Activated naive CD8-positive, alpha-beta T cell treated with anti-CD3 and anti-CD28 coated beads, Interleukin-2, amount 10 ng/mL, durations not matched to agents 7 days and 5 days (primary cell): ENCODE measurements around the gene CFAP46. TPM values are rescaled to one million over a fixed set of nuclear protein-coding genes. Genes with fewer than 3 reads are reported as not detected.
A peak's percentile ranks its signal among the peaks of the same experiment; 100 is the strongest.

Experiments
- ATAC-seq: fragments of 150-1000 bp; cut with Tn5 transposase; one replicate; pipeline ENCODE4 v1.10.0; 2021; ENCODE audit warnings: low read depth, moderate library complexity
- POLR2A ChIA-PET: fragments of 350-600 bp; sonication (Branson Sonifier 250); formaldehyde crosslinking; loops from one replicate; lab custom pipeline; 2021; ENCODE audit warnings: antibody characterized with exemption; lab: Charles Lee
- DNase-seq: peaks from one replicate; pipeline ENCODE4 v3.0.0; 2021
- H3K27ac Mint-ChIP-seq: one replicate; pipeline ENCODE4 v1.8.0; 2022; ENCODE audit warnings: mild to moderate bottlenecking, mixed read lengths
- H3K27me3 Mint-ChIP-seq: one replicate; pipeline ENCODE4 v1.8.0; 2022; ENCODE audit warnings: mild to moderate bottlenecking, moderate library complexity, mixed read lengths
- H3K36me3 Mint-ChIP-seq: one replicate; pipeline ENCODE4 v1.8.0; 2021; ENCODE audit warnings: mild to moderate bottlenecking, mixed read lengths
- H3K4me1 Mint-ChIP-seq: one replicate; pipeline ENCODE4 v1.8.0; 2021; ENCODE audit warnings: mixed read lengths
- H3K4me3 Mint-ChIP-seq: one replicate; pipeline ENCODE4 v1.8.0; 2022; ENCODE audit warnings: mild to moderate bottlenecking, moderate library complexity, mixed read lengths
- H3K9me3 Mint-ChIP-seq: one replicate; pipeline ENCODE4 v1.8.0; 2021; ENCODE audit warnings: mixed read lengths
- total RNA-seq, 2 experiments: library from RNA; stranded (reverse); gene quantifications; one replicate each; pipeline ENCODE4 v1.2.3, GENCODE V29; 2021

The CFAP46 gene
- total RNA-seq, 2 experiments from 2014 or later: not detected

- H3K27ac Mint-ChIP-seq: no peak overlapping the region
- H3K4me3 Mint-ChIP-seq: no peak overlapping the region
- no peak for ATAC-seq
- no peaks in the 10 kb centered on the region for H3K4me1 Mint-ChIP-seq
- POLR2A ChIA-PET: no interaction called here
- H3K9me3 Mint-ChIP-seq: peaks cover 10% of the 10 kb centered on the region
- no peaks in the 10 kb centered on the region for H3K36me3 Mint-ChIP-seq
- DNase-seq: no peak
- H3K27me3 Mint-ChIP-seq: peaks cover 2% of the 10 kb centered on the region
Measured at GRCh38 chr10:132841615-132841975, 100.8 kb downstream of the CFAP46 start.

- H3K4me1 Mint-ChIP-seq: no peaks in the 10 kb centered on the region
- no peaks in the 10 kb centered on the region for H3K36me3 Mint-ChIP-seq
- peaks cover 10% of the 10 kb centered on the region for H3K9me3 Mint-ChIP-seq
- POLR2A ChIA-PET: no interaction called here
- DNase-seq (no peak), ATAC-seq (no peak)
- H3K4me3 Mint-ChIP-seq: no peak overlapping the region
- H3K27me3 Mint-ChIP-seq: peaks cover 2% of the 10 kb centered on the region
- H3K27ac Mint-ChIP-seq: no peak overlapping the region
Measured at GRCh38 chr10:132840698-132841614, 101.4 kb downstream of the CFAP46 start.

DNA sequence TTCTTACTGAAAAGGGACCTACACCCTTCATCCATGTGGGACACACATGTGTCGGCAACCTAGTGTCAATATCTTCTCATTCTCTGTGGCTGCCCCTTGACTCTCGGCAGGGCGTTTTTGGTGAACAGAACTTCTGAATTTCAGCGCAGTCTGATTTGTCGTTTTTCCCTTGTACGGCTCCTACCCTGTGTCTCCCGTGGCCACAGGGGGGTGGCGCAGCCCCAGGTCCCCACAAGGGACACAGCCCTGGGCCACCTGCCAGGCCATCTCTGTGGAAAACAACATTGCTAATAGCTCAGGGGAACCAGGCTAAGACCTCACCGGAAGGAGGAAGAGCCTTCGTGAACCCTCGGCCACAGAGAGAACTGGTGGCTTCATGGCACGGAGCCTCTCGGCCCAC, 103.3 kb downstream of the CFAP46 start:
- ATAC-seq (no peak), DNase-seq (no peak)
- Mint-ChIP-seq H3K4me3 (no peak overlapping the region), H3K27ac (no peak overlapping the region), H3K36me3 (no peaks in the 10 kb centered on the region), H3K4me1 (no peaks in the 10 kb centered on the region), H3K27me3 (peaks cover 2% of the 10 kb centered on the region), H3K9me3 (peaks cover 10% of the 10 kb centered on the region)
- POLR2A ChIA-PET: no interaction called here

- Mint-ChIP-seq H3K4me3 (no peak overlapping the region), H3K36me3 (no peaks in the 10 kb centered on the region), H3K9me3 (peaks cover 10% of the 10 kb centered on the region), H3K27ac (no peak overlapping the region), H3K4me1 (no peaks in the 10 kb centered on the region), H3K27me3 (peaks cover 2% of the 10 kb centered on the region)
- DNase-seq (no peak), ATAC-seq (no peak)
- POLR2A ChIA-PET: no interaction called here
Measured at GRCh38 chr10:132838346-132838970, 103.9 kb downstream of the CFAP46 start.

DNA sequence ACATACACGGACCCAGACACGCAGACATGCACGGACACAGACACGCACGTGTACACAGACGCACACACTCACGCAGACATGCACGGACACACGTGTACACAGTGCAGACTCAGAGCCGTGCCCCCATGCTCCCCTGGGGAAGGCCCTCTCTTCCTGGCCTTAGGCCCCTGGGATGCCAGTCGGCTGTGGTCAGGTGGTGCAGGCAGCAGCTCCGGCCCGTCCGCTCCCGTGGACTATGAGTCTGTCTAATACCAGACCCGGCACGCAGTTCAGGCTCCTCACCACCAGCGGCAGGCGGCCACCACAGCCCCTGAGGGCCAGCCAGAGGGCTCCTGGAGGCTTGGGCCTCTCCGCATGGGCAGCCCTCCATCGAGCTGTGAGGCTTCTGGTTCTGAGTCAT, 104.5 kb downstream of the CFAP46 start:
- Mint-ChIP-seq H3K9me3 (peaks cover 9% of the 10 kb centered on the region), H3K27me3 (peaks cover 2% of the 10 kb centered on the region), H3K4me1 (no peaks in the 10 kb centered on the region), H3K36me3 (no peaks in the 10 kb centered on the region), H3K4me3 (no peak overlapping the region), H3K27ac (no peak overlapping the region)
- ATAC-seq: no peak
- POLR2A ChIA-PET: no interaction called here
- DNase-seq: no peak

DNA sequence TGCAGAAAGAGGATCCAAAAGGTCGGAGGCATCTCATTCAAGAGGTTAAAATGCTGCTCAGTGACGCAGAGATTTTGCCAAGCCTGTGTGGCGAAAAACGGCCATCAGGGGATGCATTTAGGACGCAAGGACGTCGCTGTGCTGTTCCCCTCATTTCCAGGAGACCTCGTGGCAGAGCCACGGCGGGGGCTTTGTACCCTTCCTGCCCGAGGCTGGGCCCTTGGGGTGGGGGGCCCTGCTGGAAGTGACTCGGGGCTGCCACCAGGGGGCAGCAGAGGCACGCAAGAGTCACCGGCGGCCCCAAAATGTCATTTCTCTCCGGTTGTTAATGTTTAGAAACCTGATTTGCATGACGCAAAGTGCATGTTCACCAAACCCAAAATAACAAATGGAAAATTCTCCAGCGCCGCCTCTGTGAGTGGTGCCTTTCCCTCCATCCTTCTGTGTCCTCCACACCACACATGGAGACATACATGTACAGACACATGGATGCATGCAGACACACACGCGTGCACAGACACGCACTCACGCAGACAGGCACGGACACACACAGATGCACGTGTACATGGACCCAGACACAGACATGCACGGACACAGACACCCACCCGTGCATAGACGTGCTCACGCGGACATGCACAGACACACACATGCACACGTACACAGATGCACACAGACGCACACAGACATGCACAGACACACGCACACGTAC, 105.4 kb downstream of the CFAP46 start:
- Mint-ChIP-seq H3K27ac (no peak overlapping the region), H3K36me3 (no peaks in the 10 kb centered on the region), H3K4me1 (no peaks in the 10 kb centered on the region), H3K27me3 (peaks cover 7% of the 10 kb centered on the region), H3K4me3 (no peak overlapping the region), H3K9me3 (peaks cover 3% of the 10 kb centered on the region)
- peak; percentile 64 for DNase-seq
- ATAC-seq: no peak
- POLR2A ChIA-PET: no interaction called here

- Mint-ChIP-seq H3K27ac (no peak overlapping the region), H3K9me3 (peaks cover 3% of the 10 kb centered on the region), H3K27me3 (peaks cover 7% of the 10 kb centered on the region), H3K4me3 (no peak overlapping the region), H3K36me3 (no peaks in the 10 kb centered on the region), H3K4me1 (no peaks in the 10 kb centered on the region)
- POLR2A ChIA-PET: no interaction called here
- DNase-seq (no peak), ATAC-seq (no peak)
Measured at GRCh38 chr10:132836248-132836831, 106.0 kb downstream of the CFAP46 start.

DNA sequence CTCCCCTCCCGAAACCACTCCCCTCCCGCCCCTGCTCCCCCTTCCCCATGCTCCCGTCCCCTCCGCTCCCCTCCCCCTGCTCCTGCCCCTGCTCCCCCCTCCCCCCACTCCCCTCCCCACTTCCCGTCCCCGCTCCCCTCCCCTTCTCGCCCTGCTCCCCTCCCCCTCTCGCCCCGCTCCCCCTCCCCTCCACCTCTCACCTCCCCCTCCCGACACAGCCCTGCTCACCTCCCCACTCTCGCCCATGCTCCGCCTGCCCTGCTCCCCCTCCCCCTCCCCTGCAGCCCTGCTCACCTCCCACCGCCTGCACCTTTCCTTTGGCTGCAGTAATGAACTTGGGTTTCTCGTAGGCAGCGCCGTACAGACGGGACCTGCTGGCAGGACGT, 106.5 kb downstream of the CFAP46 start:
- Mint-ChIP-seq H3K4me3 (no peak overlapping the region), H3K27me3 (peaks cover 9% of the 10 kb centered on the region), H3K27ac (no peak overlapping the region), H3K36me3 (no peaks in the 10 kb centered on the region), H3K4me1 (no peaks in the 10 kb centered on the region), H3K9me3 (peaks cover 3% of the 10 kb centered on the region)
- POLR2A ChIA-PET: no interaction called here
- no peak for DNase-seq
- ATAC-seq: no peak

GRCh38 chr10:132834891-132835847, 107.2 kb downstream of the CFAP46 start:
- Mint-ChIP-seq H3K4me3 (no peak overlapping the region), H3K27ac (no peak overlapping the region), H3K27me3 (peaks cover 14% of the 10 kb centered on the region), H3K36me3 (no peaks in the 10 kb centered on the region), H3K4me1 (no peaks in the 10 kb centered on the region), H3K9me3 (peaks cover 3% of the 10 kb centered on the region)
- no peak for DNase-seq
- POLR2A ChIA-PET: no interaction called here
- no peak for ATAC-seq

DNA sequence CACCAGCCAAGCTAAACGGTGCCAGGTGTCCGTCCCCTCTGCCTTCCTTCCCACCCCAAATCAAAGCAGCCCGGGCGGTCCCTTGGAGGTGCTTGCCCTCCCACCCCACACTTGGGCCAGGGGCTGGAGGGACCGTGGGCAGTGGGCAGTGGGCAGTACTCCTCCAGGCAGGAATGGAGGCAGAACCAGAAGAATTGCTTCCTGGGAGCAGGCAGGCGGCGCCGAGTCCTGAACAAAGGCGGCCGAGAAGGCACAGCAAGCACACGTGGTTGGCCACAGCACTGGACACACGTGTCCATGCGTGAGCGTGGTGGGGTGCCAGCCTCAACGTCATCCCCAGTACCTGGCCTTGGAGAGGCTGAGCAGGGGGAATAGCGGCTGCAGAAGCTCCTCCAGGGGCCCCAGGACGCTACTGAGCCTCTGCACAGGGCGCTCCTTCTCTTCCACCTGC, 108.0 kb downstream of the CFAP46 start:
- no peaks in the 10 kb centered on the region for H3K36me3 Mint-ChIP-seq
- peaks cover 14% of the 10 kb centered on the region for H3K27me3 Mint-ChIP-seq
- POLR2A ChIA-PET: no interaction called here
- H3K9me3 Mint-ChIP-seq: peaks cover 3% of the 10 kb centered on the region
- no peak overlapping the region for H3K4me3 Mint-ChIP-seq
- H3K4me1 Mint-ChIP-seq: no peaks in the 10 kb centered on the region
- H3K27ac Mint-ChIP-seq: no peak overlapping the region
- no peak for DNase-seq
- no peak for ATAC-seq

DNA sequence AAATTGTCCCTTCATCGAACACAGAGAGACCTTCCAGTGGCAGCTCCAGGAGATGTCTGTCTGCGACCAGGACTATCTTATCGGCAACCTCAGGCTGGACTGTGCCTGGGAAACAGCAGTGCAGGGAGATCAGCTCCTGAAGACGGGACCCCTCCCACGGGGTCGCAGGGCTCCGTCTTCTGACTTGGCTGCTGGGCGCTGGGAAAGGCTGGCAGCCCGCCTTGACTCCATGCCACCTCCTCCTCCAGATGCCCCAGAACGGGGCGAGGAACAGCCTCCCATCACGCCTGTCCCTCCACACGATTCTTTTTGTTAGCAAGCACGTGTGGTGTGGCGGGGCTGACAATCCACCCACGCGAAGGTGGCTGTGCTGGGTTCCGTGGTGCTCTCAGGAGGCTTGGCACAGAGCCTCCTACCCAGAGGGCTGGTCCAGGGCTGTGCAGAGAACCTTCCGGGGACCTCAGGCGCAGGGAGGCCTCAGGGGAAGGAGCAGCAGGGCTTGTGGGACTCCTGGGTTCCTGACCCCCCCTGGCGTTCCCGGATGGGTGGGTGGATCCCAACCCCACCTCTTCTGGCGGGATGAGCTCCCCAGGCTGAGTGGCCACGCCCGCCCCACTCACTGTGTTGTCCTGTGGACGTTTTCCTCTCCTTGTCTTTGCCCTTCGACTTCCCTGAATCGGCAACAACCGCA, 108.8 kb downstream of the CFAP46 start:
- Mint-ChIP-seq H3K4me1 (no peaks in the 10 kb centered on the region), H3K27ac (no peak overlapping the region), H3K36me3 (no peaks in the 10 kb centered on the region), H3K4me3 (no peak overlapping the region), H3K9me3 (peaks cover 3% of the 10 kb centered on the region), H3K27me3 (peaks cover 14% of the 10 kb centered on the region)
- no peak for DNase-seq
- POLR2A ChIA-PET: no interaction called here
- ATAC-seq: no peak
